ENCODE measurements around the gene SFT2D3. TPM values are rescaled to one million over a fixed set of nuclear protein-coding genes. Genes with fewer than 3 reads are reported as not detected.
A peak's percentile ranks its signal among the peaks of the same experiment; 100 is the strongest.

SFT2D3 gene
- total RNA-seq, 1 experiment from 2014 or later: 4.7 TPM

DNA sequence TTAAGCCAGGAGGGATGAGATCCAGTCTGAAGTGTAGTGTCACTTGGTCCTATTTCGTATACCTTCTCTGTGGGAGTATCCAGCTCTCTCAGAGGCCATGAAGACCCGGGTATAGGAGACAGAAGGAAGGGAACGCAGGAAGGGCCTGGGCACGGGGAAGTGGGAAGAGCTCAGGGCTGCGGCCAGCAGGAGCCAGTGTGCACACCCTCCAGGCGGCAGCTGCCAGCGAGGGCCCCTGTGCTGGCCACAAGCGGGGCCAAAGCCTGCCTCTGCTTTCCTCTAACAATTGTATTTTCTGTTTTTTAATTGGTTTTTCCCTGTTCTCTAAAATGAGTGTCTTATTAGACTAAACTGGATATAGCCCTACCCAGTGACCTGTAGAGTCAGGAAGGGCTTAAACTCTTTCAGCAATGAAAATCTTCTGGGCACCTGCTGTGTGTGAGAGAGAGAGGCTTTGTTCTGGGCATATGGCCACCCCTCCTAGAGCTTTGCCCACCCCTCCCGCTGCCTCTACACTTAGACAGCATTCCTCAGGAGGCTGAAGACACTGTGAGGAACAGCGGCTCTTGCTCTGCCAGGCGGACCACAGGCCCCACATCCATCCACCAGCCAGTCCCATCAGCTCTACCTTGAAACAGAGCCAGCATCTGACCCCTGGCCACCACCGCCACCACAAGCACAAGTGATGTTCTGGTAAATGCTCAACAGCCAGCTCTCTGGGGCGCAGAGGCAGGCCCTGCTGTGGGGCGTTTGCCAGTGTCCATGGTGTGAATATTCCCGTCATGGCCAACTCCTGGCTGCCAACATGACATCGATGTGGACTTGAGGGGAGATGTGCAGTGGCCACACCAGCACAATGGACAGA, 45.9 kb upstream of the SFT2D3 start:
- Histone ChIP-seq H3K56ac (ENCODE audit: insufficient read length, low read depth, low read length) (no peak overlapping the region), H3K79me2 (ENCODE audit: insufficient read depth, low read length) (no peaks in the 10 kb centered on the region), H3K27me3 (ENCODE audit: insufficient read depth, low read length) (no peaks in the 10 kb centered on the region), H2BK15ac (ENCODE audit: low read depth, low read length) (no peak overlapping the region), H3K4me2 (ENCODE audit: insufficient read depth, insufficient read length, low read length) (no peak overlapping the region), H3K27ac (ENCODE audit: insufficient read length, low read depth, low read length) (no peak overlapping the region), H3K79me1 (ENCODE audit: insufficient read depth, low read depth, low read length, poor library complexity, severe bottlenecking) (no peaks in the 10 kb centered on the region), H3T11ph (ENCODE audit: low read length) (no peak overlapping the region), H3K4ac (ENCODE audit: low read depth, low read length) (no peak overlapping the region), H3K9me3 (ENCODE audit: control insufficient read depth, low read depth, low read length) (no peaks in the 10 kb centered on the region), H4K91ac (ENCODE audit: insufficient read length, low read depth, low read length) (no peak overlapping the region), H3K23me2 (ENCODE audit: insufficient read length, low read depth, low read length, poor library complexity, severe bottlenecking) (no peaks in the 10 kb centered on the region), H3K18ac (ENCODE audit: insufficient read length, low read depth, low read length) (no peak overlapping the region), H2BK20ac (ENCODE audit: low read depth, low read length, poor library complexity, severe bottlenecking) (no peak overlapping the region), H4K20me1 (ENCODE audit: control insufficient read depth, insufficient read depth, insufficient read length) (no peaks in the 10 kb centered on the region), H3K4me1 (ENCODE audit: insufficient read depth, low read length) (no peaks in the 10 kb centered on the region), H4K8ac (replicated peaks; ENCODE audit: insufficient read length, low read depth, low read length) (no peak overlapping the region), H2AK5ac (ENCODE audit: insufficient read length, low read length) (no peak overlapping the region), H2BK5ac (ENCODE audit: insufficient read length, low read length) (no peak overlapping the region), H2BK12ac (ENCODE audit: insufficient read length, low read depth, low read length) (no peak overlapping the region), H2BK120ac (ENCODE audit: low read depth, low read length, poor library complexity, severe bottlenecking) (no peak overlapping the region), H3K14ac (ENCODE audit: insufficient read depth, low read length) (no peak overlapping the region), H4K5ac (ENCODE audit: insufficient read length, low read depth, low read length) (no peak overlapping the region), H3K23ac (ENCODE audit: insufficient read length, low read depth, low read length) (no peak overlapping the region), H3K9ac (ENCODE audit: extremely low read depth, insufficient read length, low read length) (no peak overlapping the region), H2AFZ (ENCODE audit: low read length) (no peak overlapping the region)
- Mint-ChIP-seq H3K27me3 (ENCODE audit: low read depth) (peaks cover 6% of the 10 kb centered on the region), H3K4me1 (peaks cover 9 to 18% of the 10 kb centered on the region in 2 experiments), H3K4me3 (no peak overlapping the region), H3K27ac (peak overlapping the region in 1 of 3 experiments; percentile 31; a peak in 1 of 7 replicates), H3K9me3 (no peaks in the 10 kb centered on the region), H3K36me3 (ENCODE audit: insufficient read depth in 1 of 3, low read depth in 3 of 3) (no peaks in the 10 kb centered on the region; a peak in 3 of 7 replicates)
- WGBS (ENCODE audit: extremely low coverage, insufficient read length, low lambda C conversion rate): no CpG with 5 or more reads among the region's 16 CpGs
- DNase-seq: no peak
- TF ChIP-seq, protein P1, sequence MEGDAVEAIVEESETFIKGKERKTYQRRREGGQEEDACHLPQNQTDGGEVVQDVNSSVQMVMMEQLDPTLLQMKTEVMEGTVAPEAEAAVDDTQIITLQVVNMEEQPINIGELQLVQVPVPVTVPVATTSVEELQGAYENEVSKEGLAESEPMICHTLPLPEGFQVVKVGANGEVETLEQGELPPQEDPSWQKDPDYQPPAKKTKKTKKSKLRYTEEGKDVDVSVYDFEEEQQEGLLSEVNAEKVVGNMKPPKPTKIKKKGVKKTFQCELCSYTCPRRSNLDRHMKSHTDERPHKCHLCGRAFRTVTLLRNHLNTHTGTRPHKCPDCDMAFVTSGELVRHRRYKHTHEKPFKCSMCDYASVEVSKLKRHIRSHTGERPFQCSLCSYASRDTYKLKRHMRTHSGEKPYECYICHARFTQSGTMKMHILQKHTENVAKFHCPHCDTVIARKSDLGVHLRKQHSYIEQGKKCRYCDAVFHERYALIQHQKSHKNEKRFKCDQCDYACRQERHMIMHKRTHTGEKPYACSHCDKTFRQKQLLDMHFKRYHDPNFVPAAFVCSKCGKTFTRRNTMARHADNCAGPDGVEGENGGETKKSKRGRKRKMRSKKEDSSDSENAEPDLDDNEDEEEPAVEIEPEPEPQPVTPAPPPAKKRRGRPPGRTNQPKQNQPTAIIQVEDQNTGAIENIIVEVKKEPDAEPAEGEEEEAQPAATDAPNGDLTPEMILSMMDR (conservative IDR thresholded peaks at IDR 0.05): no peak

Measured in H9 (cell line).